AG04450 (cell line): ENCODE data around the gene UVRAG. TPM values are rescaled to one million over a fixed set of nuclear protein-coding genes. Genes with fewer than 3 reads are reported as not detected.

ENCODE experiments used
- CTCF ChIA-PET: fragments of 300-600, 350-600 bp; formaldehyde crosslinking; extraction: SDS; loops from one replicate; lab custom pipeline; 2022; ENCODE audit warnings: antibody characterized with exemption, inconsistent platforms; lab: Charles Lee
- POLR2A ChIA-PET: fragments of 350-600 bp; formaldehyde crosslinking; extraction: SDS; loops from one replicate; lab custom pipeline; 2021; ENCODE audit warnings: antibody characterized with exemption, inconsistent platforms; lab: Yijun Ruan, JAX
- DNase-seq: peaks from one replicate; pipeline ENCODE4 v3.0.0-alpha.2; 2011; ENCODE audit warnings: low read depth, low spot score
- H3K27ac ChIP-seq: one replicate; pipeline ENCODE4 v1.5.1; 2012; ENCODE audit warnings: low read depth, low read length, control low read depth
- H3K27me3 ChIP-seq: one replicate; pipeline ENCODE4 v1.6.0; 2012; ENCODE audit warnings: low read length; ENCODE audit not compliant: control insufficient read depth, insufficient read depth
- H3K4me3 ChIP-seq: 2 replicates; pipeline ENCODE4 v1.5.1; 2011; ENCODE audit warnings: mild to moderate bottlenecking, low read depth, low read length, control low read depth
- H3K9me3 ChIP-seq: 2 replicates; pipeline ENCODE4 v1.5.1; 2012; ENCODE audit warnings: low read length; ENCODE audit not compliant: control insufficient read depth, insufficient read depth
- polyA plus RNA-seq: library from polyadenylated mRNA; depleted of rRNA; stranded (reverse); fragments of >200 nt; gene quantifications from 2 replicates; pipeline ENCODE4 v1.2.3, GENCODE V29; 2011
- TF ChIP-seq, protein P1 (sequence below): IDR thresholded peaks from 2 replicates; pipeline ENCODE4 v1.5.1; 2011; ENCODE audit warnings: low read depth, low read length, control low read depth, inconsistent platforms

The UVRAG gene
- polyA plus RNA-seq, 1 experiment = 11.6 TPM

DNA sequence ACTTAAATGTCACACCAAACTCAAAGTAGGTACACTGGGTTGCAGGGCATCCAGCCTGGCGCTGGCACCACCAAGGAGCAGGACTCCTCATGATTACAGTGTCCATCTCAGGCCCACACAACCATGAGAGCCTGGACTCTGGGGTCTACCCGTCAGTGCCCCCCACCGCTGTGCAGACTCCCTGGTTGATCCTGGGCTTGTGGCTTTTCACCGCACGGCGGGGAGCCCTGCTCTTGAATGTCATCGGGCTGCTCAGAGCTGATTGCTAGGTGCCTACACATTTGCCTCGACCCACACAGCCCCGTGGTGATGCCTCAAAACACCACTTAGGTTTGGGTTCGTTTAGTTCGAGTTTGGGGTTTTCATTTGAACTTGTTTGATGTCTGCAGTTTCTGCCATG lies 328.3 kb downstream of the UVRAG start:
- ChIA-PET POLR2A (no interaction called here), CTCF (interaction anchor here (2.9 kb wide), 1 partner anchor 9 kb away, joined by 24 read pairs; no protein-coding TSS in a partner anchor)
- Histone ChIP-seq H3K9me3 (no peaks in the 10 kb centered on the region), H3K4me3 (no peak overlapping the region), H3K27me3 (no peaks in the 10 kb centered on the region), H3K27ac (no peak overlapping the region)
- DNase-seq = no peak
- TF ChIP-seq, protein P1, sequence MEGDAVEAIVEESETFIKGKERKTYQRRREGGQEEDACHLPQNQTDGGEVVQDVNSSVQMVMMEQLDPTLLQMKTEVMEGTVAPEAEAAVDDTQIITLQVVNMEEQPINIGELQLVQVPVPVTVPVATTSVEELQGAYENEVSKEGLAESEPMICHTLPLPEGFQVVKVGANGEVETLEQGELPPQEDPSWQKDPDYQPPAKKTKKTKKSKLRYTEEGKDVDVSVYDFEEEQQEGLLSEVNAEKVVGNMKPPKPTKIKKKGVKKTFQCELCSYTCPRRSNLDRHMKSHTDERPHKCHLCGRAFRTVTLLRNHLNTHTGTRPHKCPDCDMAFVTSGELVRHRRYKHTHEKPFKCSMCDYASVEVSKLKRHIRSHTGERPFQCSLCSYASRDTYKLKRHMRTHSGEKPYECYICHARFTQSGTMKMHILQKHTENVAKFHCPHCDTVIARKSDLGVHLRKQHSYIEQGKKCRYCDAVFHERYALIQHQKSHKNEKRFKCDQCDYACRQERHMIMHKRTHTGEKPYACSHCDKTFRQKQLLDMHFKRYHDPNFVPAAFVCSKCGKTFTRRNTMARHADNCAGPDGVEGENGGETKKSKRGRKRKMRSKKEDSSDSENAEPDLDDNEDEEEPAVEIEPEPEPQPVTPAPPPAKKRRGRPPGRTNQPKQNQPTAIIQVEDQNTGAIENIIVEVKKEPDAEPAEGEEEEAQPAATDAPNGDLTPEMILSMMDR = no peak

DNA sequence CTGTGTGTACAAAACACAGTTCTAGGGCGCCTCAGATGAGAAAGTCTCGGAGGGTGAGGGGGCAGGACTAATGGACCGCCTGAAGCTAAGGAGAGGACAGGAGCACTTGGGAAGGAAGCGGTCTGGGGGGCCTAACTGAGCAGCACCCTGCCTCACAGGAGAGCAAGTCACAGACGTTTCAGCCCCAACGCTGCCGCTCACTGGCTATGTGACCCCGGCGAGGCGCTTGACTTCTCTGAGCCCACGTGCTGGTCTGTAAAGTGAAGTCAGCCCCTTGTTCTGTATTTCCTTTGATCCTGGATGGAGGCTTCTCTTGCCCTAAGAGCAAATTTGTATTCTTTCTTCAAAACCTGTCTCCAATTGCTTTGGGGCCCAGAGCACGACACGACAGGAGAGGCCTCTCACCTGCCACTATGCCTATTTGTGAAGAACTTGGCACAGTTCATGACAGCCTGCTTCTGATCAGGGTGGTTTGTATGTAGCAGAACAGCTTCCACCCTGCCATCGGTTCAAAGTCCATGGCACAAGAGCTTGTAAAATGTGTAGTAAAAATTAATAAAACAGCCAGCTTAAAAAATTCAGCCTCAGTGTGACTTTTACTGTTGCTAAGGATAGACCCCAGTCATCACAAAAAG lies 332.2 kb downstream of the UVRAG start:
- Histone ChIP-seq H3K27ac (no peak overlapping the region), H3K27me3 (no peaks in the 10 kb centered on the region), H3K9me3 (no peaks in the 10 kb centered on the region; the same call in 1 of the 2 replicates), H3K4me3 (no peak overlapping the region)
- ChIA-PET CTCF (interaction anchor here (0.8 to 2.0 kb wide), 3 partner anchors 248 to 309 kb away, joined by 3 to 33 read pairs (median 7); no protein-coding TSS in a partner anchor), POLR2A (no interaction called here)
- no peak for DNase-seq
- TF ChIP-seq, protein P1 = no peak

DNA sequence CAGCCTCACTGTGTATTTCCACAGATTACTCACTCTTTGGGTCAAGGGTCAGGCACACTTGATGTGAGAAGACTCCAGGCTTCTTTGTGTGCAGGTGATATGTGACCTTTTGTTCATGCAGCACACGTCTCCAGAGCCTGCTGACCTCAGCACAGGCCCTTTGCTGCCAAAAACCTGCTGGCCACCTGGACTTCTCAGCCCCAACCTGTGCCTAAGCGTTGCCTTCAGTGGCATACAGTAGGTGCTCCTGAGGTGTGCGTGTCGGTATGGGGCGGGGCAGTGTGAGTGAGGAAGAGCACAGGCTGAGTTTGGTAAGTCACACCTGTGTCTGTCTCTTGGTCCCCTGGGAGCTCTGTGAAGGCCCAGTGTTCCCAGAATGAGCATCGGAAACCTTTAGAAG lies 333.2 kb downstream of the UVRAG start:
- ChIA-PET CTCF (no interaction called here), POLR2A (no interaction called here)
- Histone ChIP-seq H3K27me3 (peaks cover 2% of the 10 kb centered on the region), H3K27ac (no peak overlapping the region), H3K9me3 (no peaks in the 10 kb centered on the region; the same call in 1 of the 2 replicates), H3K4me3 (no peak overlapping the region)
- TF ChIP-seq, protein P1 = no peak
- no peak for DNase-seq

DNA sequence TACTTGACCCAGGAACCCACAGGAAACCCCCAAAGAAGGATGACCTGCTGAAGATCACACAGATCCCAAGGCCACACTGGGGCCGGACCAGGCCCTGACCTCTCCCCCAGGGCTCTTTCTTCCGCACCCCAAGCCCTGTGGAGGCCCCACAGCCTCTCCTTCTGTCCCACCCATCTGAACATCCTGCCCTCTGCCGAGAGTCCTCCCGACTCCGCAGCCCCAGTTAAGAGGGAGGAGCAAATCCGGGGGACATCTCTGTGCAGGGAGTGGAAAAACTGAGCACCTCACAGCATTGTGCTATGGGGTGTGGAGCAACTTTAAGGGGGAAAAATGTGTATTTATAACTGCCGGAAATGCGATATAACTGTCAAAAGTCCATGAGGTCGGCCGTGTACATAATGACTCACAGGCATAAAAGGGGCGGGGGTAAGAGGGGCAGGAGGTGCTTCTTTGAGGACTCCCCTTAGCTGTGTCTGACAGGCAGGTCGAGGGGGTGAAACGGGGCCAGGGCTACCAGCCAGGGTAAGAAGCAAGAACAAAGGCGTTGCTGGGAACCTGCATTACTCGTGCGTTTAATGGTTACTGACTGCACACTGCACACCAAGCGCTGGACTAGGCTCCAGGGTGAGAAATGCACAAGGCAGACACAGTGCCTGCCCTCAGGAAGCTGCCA lies 334.1 kb downstream of the UVRAG start:
- TF ChIP-seq, protein P1 = no peak
- Histone ChIP-seq H3K27me3 (peaks cover 3% of the 10 kb centered on the region), H3K27ac (no peak overlapping the region), H3K9me3 (no peaks in the 10 kb centered on the region; the same call in 1 of the 2 replicates), H3K4me3 (no peak overlapping the region)
- POLR2A ChIA-PET = no interaction called here
- DNase-seq = no peak
- CTCF ChIA-PET = interaction anchor here (0.6 to 1.6 kb wide), 3 partner anchors 170 to 364 kb away, joined by 3 to 15 read pairs (median 3); no protein-coding TSS in a partner anchor

DNA sequence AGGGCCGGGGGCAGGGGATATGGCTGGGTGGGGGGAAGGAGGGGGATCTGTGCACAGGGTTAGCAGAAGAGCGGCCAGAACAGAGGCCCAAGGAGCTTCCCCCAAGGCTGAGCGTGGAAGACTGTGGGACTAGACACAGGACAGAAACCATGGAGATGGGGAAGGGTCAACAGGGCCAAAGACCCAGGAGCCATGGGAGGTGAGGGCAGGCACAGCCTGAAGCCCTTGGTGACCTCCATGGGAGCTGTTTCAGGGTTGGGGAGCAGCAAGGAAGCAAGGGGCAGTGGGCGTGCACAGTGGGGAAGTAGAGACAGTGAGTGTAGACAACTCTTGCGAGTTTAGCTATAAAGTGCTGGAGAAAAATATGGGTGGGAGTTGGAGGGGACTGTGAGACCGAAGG lies 334.7 kb downstream of the UVRAG start:
- CTCF ChIA-PET = interaction anchor here (0.6 to 1.6 kb wide), 3 partner anchors 169 to 363 kb away, joined by 3 to 15 read pairs (median 3); no protein-coding TSS in a partner anchor
- no peaks in the 10 kb centered on the region; the same call in 1 of the 2 replicates for H3K9me3 ChIP-seq
- POLR2A ChIA-PET = no interaction called here
- H3K4me3 ChIP-seq = no peak overlapping the region
- DNase-seq = no peak
- TF ChIP-seq, protein P1 = no peak
- no peak overlapping the region for H3K27ac ChIP-seq
- H3K27me3 ChIP-seq = peaks cover 8% of the 10 kb centered on the region
